Measurements from ENCODE around the gene JAM3. TPM values are rescaled to one million over a fixed set of nuclear protein-coding genes. Genes with fewer than 3 reads are reported as not detected.
A peak's percentile ranks its signal among the peaks of the same experiment; 100 is the strongest.

Gene JAM3
- total and polyA plus RNA-seq, 2 experiments from 2014 or later, result 36.6 to 51.3 TPM

DNA sequence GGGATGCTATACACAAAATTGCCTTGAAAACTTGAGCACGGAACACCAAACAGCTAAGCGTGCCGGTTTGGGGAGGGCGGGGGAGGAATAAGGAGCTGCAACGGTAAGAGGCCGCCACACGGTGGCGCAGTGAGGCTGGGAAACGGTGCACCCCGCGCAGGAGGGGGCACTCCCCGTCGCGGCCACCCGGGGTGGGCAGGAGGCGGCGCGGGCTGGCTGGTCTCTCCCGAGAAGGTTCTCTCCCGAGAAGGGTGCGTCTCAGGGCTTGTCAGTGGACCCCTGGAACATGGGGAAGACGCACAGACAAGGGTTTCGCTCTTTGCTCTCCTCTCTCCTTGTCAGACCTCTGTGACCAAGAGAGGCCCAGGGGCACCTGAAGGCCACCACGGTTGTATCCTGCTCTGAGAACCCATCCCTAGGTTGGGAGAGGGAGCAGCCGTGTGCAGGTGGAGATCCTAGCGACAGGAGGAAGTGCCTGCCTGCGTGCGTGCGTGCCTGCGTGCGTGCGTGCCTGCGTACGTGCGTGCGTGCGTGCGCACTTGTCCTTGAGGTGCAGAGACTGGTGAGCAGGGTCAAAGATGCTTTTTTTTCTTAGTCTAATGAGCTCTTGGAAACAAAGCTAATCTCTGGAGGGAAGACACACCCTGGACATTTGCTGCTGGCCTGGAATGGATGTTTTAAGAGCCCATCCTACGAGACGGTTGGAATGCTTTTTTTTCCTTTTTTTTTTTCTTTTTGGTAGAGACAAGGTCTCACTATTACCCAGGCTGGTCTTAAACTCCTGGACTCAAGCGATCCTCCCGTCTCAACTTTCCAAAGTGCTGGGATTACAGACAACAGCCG, 18.1 kb upstream of the JAM3 start:
- no peak overlapping the region for H3K4me3 ChIP-seq
- no peaks in the 10 kb centered on the region for H3K4me1 ChIP-seq (ENCODE audit: low read depth)
- TF ChIP-seq, protein P1, sequence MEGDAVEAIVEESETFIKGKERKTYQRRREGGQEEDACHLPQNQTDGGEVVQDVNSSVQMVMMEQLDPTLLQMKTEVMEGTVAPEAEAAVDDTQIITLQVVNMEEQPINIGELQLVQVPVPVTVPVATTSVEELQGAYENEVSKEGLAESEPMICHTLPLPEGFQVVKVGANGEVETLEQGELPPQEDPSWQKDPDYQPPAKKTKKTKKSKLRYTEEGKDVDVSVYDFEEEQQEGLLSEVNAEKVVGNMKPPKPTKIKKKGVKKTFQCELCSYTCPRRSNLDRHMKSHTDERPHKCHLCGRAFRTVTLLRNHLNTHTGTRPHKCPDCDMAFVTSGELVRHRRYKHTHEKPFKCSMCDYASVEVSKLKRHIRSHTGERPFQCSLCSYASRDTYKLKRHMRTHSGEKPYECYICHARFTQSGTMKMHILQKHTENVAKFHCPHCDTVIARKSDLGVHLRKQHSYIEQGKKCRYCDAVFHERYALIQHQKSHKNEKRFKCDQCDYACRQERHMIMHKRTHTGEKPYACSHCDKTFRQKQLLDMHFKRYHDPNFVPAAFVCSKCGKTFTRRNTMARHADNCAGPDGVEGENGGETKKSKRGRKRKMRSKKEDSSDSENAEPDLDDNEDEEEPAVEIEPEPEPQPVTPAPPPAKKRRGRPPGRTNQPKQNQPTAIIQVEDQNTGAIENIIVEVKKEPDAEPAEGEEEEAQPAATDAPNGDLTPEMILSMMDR (IDR thresholded peaks at IDR 0.05; ENCODE audit: low read depth, low read length), result peak; percentile 87
- H3K27me3 ChIP-seq, result no peaks in the 10 kb centered on the region
- DNase-seq (ENCODE audit: low read depth in 1 of 2, low spot score in 1 of 2), result peak; percentile 70 to 85
- no peaks in the 10 kb centered on the region for H3K9me3 ChIP-seq (ENCODE audit: low read depth)
- H3K27ac ChIP-seq, result no peak overlapping the region
- H3K36me3 ChIP-seq, result no peaks in the 10 kb centered on the region

DNA sequence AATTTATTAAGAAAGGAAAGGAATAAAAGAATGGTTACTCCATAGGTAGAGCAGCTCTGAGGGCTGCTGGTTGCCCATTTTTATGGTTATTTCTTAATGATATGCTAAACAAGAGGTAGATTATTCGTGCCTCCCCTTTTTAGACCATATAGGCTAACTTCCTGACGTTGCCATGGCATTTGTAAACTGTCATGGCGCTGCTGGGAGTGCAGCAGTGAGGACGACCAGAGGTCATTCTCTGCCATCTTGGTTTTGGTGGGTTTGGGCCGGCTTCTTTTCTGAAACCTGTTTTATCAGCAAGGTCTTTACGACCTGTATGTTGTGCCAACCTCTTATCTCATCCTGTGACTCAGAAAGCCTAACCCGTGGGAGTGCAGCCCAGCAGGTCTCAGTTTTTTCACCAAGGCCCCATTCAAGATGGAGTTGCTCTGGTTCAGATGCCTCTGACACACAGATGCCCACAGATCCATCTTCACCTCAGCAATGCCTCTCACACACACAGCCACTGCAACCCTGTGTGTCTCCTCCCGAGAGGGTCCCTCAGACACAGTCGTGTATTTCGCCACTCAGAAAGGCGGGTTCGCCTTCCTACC, 16.4 kb upstream of the JAM3 start:
- no peaks in the 10 kb centered on the region for H3K36me3 ChIP-seq
- TF ChIP-seq, protein P1 (IDR thresholded peaks at IDR 0.05; ENCODE audit: low read depth, low read length), result no peak
- H3K27me3 ChIP-seq, result no peaks in the 10 kb centered on the region
- no peaks in the 10 kb centered on the region for H3K4me1 ChIP-seq (ENCODE audit: low read depth)
- no peak overlapping the region for H3K4me3 ChIP-seq
- DNase-seq (ENCODE audit: low read depth in 1 of 2, low spot score in 1 of 2), result no peak
- H3K9me3 ChIP-seq (ENCODE audit: low read depth), result no peaks in the 10 kb centered on the region
- H3K27ac ChIP-seq, result no peak overlapping the region

DNA sequence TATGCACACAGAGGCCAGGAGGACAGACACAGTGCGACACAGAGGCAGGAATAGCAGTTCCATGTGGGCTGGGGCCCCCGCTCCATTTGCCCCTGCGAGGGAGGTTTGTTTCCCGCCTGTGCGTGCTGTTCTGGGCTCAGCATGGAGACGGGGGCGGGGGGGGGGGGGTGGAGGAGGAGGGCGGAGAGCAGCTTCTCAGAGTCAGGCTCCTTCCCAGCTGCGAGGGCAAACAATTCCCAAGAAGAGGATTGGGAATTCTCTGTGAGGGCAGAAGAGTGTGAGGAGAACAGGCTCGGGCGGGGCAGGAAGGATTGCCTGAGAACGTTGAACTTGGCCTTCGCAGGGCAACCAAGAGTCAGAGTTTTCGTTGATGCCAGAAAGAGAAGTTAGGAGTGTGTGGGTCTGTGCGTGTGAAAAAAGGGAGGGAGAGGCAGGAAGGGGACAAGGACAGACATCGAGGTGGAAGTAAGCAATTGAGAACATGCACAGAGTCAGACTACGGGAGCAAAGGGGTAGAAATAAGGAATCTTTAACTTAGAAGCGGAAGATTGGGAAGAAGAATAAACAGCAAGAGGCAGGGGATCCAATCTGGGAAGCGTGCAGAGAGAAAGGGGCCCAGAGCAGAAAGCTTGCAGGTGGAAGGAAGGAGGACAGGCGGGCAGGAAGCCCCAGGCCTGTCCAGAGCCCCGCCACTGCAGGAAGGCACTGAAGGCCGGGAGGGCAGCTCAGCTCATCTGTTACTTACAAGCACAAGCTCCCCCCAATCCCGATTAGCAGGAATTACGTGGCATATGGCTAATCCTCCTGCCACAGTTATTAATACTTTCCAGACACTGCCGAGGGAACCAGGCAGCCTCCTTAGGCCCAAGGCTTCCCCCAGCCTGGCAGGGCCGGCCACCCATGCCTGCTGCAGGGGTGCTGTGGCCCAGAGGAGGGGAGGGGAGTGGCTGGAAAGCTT, 15.6 kb upstream of the JAM3 start:
- Histone ChIP-seq H3K36me3 (no peaks in the 10 kb centered on the region), H3K4me1 (ENCODE audit: low read depth) (no peaks in the 10 kb centered on the region), H3K9me3 (ENCODE audit: low read depth) (no peaks in the 10 kb centered on the region), H3K27me3 (no peaks in the 10 kb centered on the region), H3K27ac (no peak overlapping the region), H3K4me3 (no peak overlapping the region)
- TF ChIP-seq, protein P1 (IDR thresholded peaks at IDR 0.05; ENCODE audit: low read depth, low read length), result no peak
- no peak for DNase-seq (ENCODE audit: low read depth in 1 of 2, low spot score in 1 of 2)

DNA sequence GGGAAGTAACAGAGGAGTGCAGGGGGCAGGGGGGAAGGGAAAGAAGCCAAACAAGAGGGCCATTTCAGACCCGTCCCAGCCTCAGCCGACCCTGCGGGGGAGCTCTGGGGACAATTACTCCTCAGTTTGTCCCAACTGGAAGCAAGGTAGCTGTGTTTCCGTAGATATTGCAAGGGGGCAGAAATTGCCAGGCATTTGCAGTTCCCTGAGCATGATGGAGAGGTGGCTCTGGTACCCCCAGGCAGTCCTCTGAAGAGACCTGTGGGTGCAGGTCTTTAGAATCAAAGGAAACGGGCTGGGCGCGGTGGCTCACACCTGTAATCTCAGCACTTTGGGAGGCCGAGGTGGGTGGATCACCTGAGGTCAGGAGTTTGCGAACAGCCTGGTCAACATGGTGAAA, 13.8 kb upstream of the JAM3 start:
- Histone ChIP-seq H3K4me1 (ENCODE audit: low read depth) (no peaks in the 10 kb centered on the region), H3K27me3 (no peaks in the 10 kb centered on the region), H3K9me3 (ENCODE audit: low read depth) (no peaks in the 10 kb centered on the region), H3K27ac (no peak overlapping the region), H3K36me3 (no peaks in the 10 kb centered on the region), H3K4me3 (no peak overlapping the region)
- DNase-seq (ENCODE audit: low read depth in 1 of 2, low spot score in 1 of 2), result no peak
- TF ChIP-seq, protein P1 (IDR thresholded peaks at IDR 0.05; ENCODE audit: low read depth, low read length), result no peak

DNA sequence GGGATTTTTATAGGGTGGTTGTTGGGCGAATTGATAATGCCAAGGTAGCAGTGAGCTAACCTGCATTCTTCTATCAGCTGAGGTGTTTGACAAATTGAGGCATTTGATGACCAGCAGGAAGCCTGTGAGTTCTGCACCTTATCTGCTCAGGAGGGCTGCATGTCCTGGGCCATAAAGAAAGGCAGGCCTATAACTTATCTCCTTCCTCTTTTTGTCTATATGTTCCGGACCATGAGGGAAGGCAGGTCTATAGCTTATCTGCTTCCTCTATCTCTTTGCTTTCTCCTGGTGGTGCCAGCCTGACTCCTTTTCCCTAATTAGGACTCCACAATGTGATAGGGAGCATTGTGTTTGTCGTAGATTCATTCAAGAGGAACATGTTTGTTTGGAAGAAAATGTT, 8.6 kb upstream of the JAM3 start:
- no peaks in the 10 kb centered on the region for H3K4me1 ChIP-seq (ENCODE audit: low read depth)
- no peak for DNase-seq (ENCODE audit: low read depth in 1 of 2, low spot score in 1 of 2)
- peaks cover 3% of the 10 kb centered on the region for H3K27me3 ChIP-seq
- H3K9me3 ChIP-seq (ENCODE audit: low read depth), result no peaks in the 10 kb centered on the region
- H3K36me3 ChIP-seq, result no peaks in the 10 kb centered on the region
- TF ChIP-seq, protein P1 (IDR thresholded peaks at IDR 0.05; ENCODE audit: low read depth, low read length), result no peak
- H3K27ac ChIP-seq, result no peak overlapping the region
- no peak overlapping the region for H3K4me3 ChIP-seq

Measured in cardiac muscle cell (in vitro differentiated cells and primary cell).